Measurements from ENCODE around the gene BTD. TPM values are rescaled to one million over a fixed set of nuclear protein-coding genes. Genes with fewer than 3 reads are reported as not detected.

The BTD gene, protein sequence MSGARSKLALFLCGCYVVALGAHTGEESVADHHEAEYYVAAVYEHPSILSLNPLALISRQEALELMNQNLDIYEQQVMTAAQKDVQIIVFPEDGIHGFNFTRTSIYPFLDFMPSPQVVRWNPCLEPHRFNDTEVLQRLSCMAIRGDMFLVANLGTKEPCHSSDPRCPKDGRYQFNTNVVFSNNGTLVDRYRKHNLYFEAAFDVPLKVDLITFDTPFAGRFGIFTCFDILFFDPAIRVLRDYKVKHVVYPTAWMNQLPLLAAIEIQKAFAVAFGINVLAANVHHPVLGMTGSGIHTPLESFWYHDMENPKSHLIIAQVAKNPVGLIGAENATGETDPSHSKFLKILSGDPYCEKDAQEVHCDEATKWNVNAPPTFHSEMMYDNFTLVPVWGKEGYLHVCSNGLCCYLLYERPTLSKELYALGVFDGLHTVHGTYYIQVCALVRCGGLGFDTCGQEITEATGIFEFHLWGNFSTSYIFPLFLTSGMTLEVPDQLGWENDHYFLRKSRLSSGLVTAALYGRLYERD
- 25.1 and 25.9 TPM in 2 replicates for total RNA-seq

DNA sequence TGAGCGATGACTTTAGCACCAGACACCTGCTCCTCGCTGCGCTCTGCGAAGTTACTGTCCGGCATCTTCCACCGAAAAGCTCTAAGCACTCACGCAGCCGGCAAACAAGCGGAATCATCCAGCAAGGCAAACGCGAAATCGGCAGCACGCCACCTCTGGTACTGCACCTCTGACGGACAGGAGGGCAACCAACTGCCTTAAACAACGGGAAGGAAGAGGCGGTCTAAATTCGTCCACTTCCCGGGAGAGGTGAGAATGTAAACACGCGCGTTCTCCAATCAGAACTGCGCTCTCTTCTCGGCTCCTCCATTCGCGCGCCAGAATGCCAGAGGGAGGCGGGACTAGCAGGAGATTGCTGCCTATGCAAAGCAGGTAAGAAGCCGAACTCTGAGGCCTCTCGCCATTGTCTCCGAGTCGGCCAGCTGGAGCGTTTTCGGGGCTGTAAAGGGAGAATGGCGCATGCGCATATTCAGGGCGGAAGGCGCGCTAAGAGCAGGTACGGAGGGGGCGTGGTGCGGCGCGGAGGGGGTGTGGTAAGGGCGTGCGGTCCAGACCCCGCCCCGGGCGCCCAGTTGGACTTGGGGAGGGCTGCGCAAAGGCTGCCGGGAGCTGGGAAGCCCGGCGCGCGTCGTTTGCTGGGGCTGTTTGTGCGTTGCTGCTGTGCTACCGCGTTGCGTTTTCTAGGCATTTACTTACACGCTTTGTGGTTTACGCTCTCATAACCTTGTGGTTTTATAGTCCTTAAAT is at the start of gene BTD, which contains the start of gene HACL1:
BTD (plus strand) TSS at position 347 of the 747 bp plus-strand sequence. CDS start 33,695 bp downstream, outside the sequence.
HACL1 (minus strand) TSS at position 171 of the 747 bp plus-strand sequence; CDS start at position 65, 106 bp downstream.

Other genes with a start within 250 kb of the BTD start
- gene METTL6, start 174.2 kb upstream of the BTD start, total RNA-seq = 25.0 and 26.5 TPM in 2 replicates
- gene EAF1, start 174.1 kb upstream of the BTD start, total RNA-seq = 8.8 and 11.3 TPM in 2 replicates
- 0.43 and 0.95 TPM in 2 replicates for gene COLQ, start 80.0 kb upstream of the BTD start, total RNA-seq
- 18.7 and 22.9 TPM in 2 replicates for gene HACL1, start 176 bp upstream of the BTD start, total RNA-seq
- 159 and 168 TPM in 2 replicates for gene ANKRD28, start 196.2 kb downstream of the BTD start, total RNA-seq

All from bronchial smooth muscle cell (primary cell).